Upper lobe of right lung (tissue), 1 donor: ENCODE results near the gene IHH. TPM values are rescaled to one million over a fixed set of nuclear protein-coding genes. Genes with fewer than 3 reads are reported as not detected.

Experiments
- ATAC-seq: fragments of 200-7000 bp; cut with Tn5 transposase; one replicate; pipeline ENCODE4 v1.9.1; 2020; ENCODE audit warnings: mild to moderate bottlenecking, moderate library complexity
- DNase-seq: peaks from one replicate; pipeline ENCODE4 v3.0.0-alpha.2; 2020
- H3K27ac ChIP-seq: fragments of 200-600 bp; one replicate; pipeline ENCODE4 v1.8.0; 2022
- H3K27me3 ChIP-seq: fragments of 200-600 bp; one replicate; pipeline ENCODE4 v1.8.0; 2022; ENCODE audit warnings: mild to moderate bottlenecking
- H3K36me3 ChIP-seq: fragments of 200-600 bp; one replicate; pipeline ENCODE4 v1.8.0; 2022
- H3K4me1 ChIP-seq: fragments of 200-600 bp; one replicate; pipeline ENCODE4 v1.8.0; 2022
- H3K4me3 ChIP-seq: fragments of 200-600 bp; one replicate; pipeline ENCODE4 v1.8.0; 2022; ENCODE audit warnings: mild to moderate bottlenecking
- H3K9me3 ChIP-seq: fragments of 200-600 bp; one replicate; pipeline ENCODE4 v1.8.0; 2022
- CTCF ChIP-seq: fragments of 200-600 bp; IDR thresholded peaks from one replicate; pipeline ENCODE4 v1.8.0; 2022; ENCODE audit warnings: antibody characterized with exemption
- intact Hi-C: fragments of 100-400 bp; cut with DNase I; formaldehyde crosslinking; loops from one replicate; pipeline ENCODE4 v1.11.0; 2022
- total RNA-seq: library from RNA; stranded (reverse); fragmentation: NEBNext Ultra II Directional; extraction: Animal tissue kit (Norgen Biotek cat#: 25700); gene quantifications from one replicate; pipeline ENCODE4 v1.2.1, GENCODE V29; 2021
- donor health status: DM: no; HTN: yes; CAD: no; lungs with severe emphysema.

Gene IHH
- total RNA-seq, 1 donor from 2014 or later: 0.69 TPM

- no peak overlapping the region for H3K4me3 ChIP-seq
- no peaks in the 10 kb centered on the region for H3K4me1 ChIP-seq
- peaks cover 64% of the 10 kb centered on the region for H3K27me3 ChIP-seq
Observed at GRCh38 chr2:219035942-219036341, 24.8 kb downstream of the IHH start.

GRCh38 chr2:219034823-219035222, 25.9 kb downstream of the IHH start:
- peaks cover 63% of the 10 kb centered on the region for H3K27me3 ChIP-seq
- intact Hi-C loops: no loop called here

More at GRCh38 chr2:219035942-219036341, 24.8 kb downstream of the IHH start:
- no peak for TF ChIP-seq CTCF
- intact Hi-C loops: no loop called here
- Histone ChIP-seq H3K36me3 (no peaks in the 10 kb centered on the region), H3K27ac (no peak overlapping the region), H3K9me3 (no peaks in the 10 kb centered on the region)
- no peak for ATAC-seq
- DNase-seq: peak; percentile 45

GRCh38 chr2:219032051-219032745, 28.5 kb downstream of the IHH start:
- Histone ChIP-seq H3K36me3 (no peaks in the 10 kb centered on the region), H3K4me3 (no peak overlapping the region), H3K27ac (no peak overlapping the region), H3K27me3 (peaks cover 45% of the 10 kb centered on the region), H3K9me3 (no peaks in the 10 kb centered on the region), H3K4me1 (no peaks in the 10 kb centered on the region)
- DNase-seq (peak; percentile 46), ATAC-seq (no peak)
- no peak for TF ChIP-seq CTCF
- intact Hi-C loops: no loop called here

More at GRCh38 chr2:219034823-219035222, 25.9 kb downstream of the IHH start:
- Histone ChIP-seq H3K4me1 (no peaks in the 10 kb centered on the region), H3K36me3 (no peaks in the 10 kb centered on the region), H3K9me3 (no peaks in the 10 kb centered on the region), H3K4me3 (no peak overlapping the region), H3K27ac (no peak overlapping the region)
- DNase-seq (no peak), ATAC-seq (no peak)
- no peak for TF ChIP-seq CTCF

- intact Hi-C loops: no loop called here
- Histone ChIP-seq H3K27me3 (peaks cover 36% of the 10 kb centered on the region), H3K36me3 (no peaks in the 10 kb centered on the region), H3K4me1 (no peaks in the 10 kb centered on the region), H3K27ac (no peak overlapping the region), H3K9me3 (no peaks in the 10 kb centered on the region), H3K4me3 (no peak overlapping the region)
- no peak for ATAC-seq
- no peak for TF ChIP-seq CTCF
- peak; percentile 40 for DNase-seq
Observed at GRCh38 chr2:219031005-219031738, 29.5 kb downstream of the IHH start.

GRCh38 chr2:219030177-219030940, 30.4 kb downstream of the IHH start:
- intact Hi-C loops: no loop called here
- DNase-seq (peak; percentile 55), ATAC-seq (no peak)
- no peaks in the 10 kb centered on the region for H3K9me3 ChIP-seq
- H3K4me3 ChIP-seq: no peak overlapping the region
- no peak for TF ChIP-seq CTCF
- no peaks in the 10 kb centered on the region for H3K36me3 ChIP-seq
- H3K4me1 ChIP-seq: no peaks in the 10 kb centered on the region
- peaks cover 33% of the 10 kb centered on the region for H3K27me3 ChIP-seq
- H3K27ac ChIP-seq: no peak overlapping the region
